Neuronal stem cell (in vitro differentiated cells): ENCODE measurements around the gene PCSK2.

Experiments
- DNase-seq: peaks from one replicate; pipeline ENCODE4 v3.0.0-alpha.2; 2013; ENCODE audit warnings: low spot score
- H2AFZ ChIP-seq: one replicate; pipeline ENCODE4 v1.6.1; 2013; ENCODE audit warnings: mild to moderate bottlenecking, low read length, inconsistent platforms
- H2AK5ac ChIP-seq: 2 replicates; pipeline ENCODE4 v1.6.1; 2013; ENCODE audit warnings: low read depth, mild to moderate bottlenecking, inconsistent platforms, low read length, moderate library complexity, mixed read lengths
- H2BK120ac ChIP-seq: 2 replicates; pipeline ENCODE4 v1.6.1; 2013; ENCODE audit warnings: low read depth, mild to moderate bottlenecking, inconsistent platforms, low read length, moderate library complexity, mixed read lengths
- H2BK12ac ChIP-seq: one replicate; pipeline ENCODE4 v1.6.1; 2013; ENCODE audit warnings: low read length, inconsistent platforms
- H2BK15ac ChIP-seq: 2 replicates; pipeline ENCODE4 v1.6.1; 2013; ENCODE audit warnings: mild to moderate bottlenecking, low read length, inconsistent platforms, mixed read lengths
- H2BK5ac ChIP-seq: one replicate; pipeline ENCODE4 v1.6.1; 2013; ENCODE audit warnings: inconsistent platforms, mild to moderate bottlenecking, low read length, moderate library complexity
- H3K14ac ChIP-seq: one replicate; pipeline ENCODE4 v1.6.1; 2013; ENCODE audit warnings: low read length, inconsistent platforms
- H3K18ac ChIP-seq: 2 replicates; pipeline ENCODE4 v1.6.1; 2013; ENCODE audit warnings: low read length, inconsistent platforms
- H3K23ac ChIP-seq: 2 replicates; pipeline ENCODE4 v1.6.1; 2013; ENCODE audit warnings: low read depth, mild to moderate bottlenecking, mixed read lengths, low read length, inconsistent platforms; ENCODE audit not compliant: poor library complexity
- H3K27ac ChIP-seq: replicated peaks from 3 replicates; pipeline ENCODE4 v1.5.1; 2013; ENCODE audit warnings: low read length, inconsistent platforms
- H3K27me3 ChIP-seq, 3 experiments: 2 replicates each; pipeline ENCODE4 v1.6.1; 2013; ENCODE audit warnings: low read length in 3 of 3, mild to moderate bottlenecking in 2 of 3, inconsistent platforms in 1 of 3, low read depth in 1 of 3, mixed read lengths in 1 of 3, moderate library complexity in 1 of 3; ENCODE audit not compliant: control insufficient read depth in 3 of 3, insufficient read depth in 3 of 3
- H3K36me3 ChIP-seq, 2 donors: replicated peaks in 1 of 2; 2 replicates each; pipeline ENCODE4 v1.6.1; 2013; ENCODE audit warnings: low read length in 2 of 2; ENCODE audit not compliant: control insufficient read depth in 2 of 2, insufficient read depth in 2 of 2
- H3K4ac ChIP-seq: 2 replicates; pipeline ENCODE4 v1.6.1; 2013; ENCODE audit warnings: inconsistent platforms, mild to moderate bottlenecking, low read length, moderate library complexity
- H3K4me1 ChIP-seq, 2 donors: 1 replicate in 1 of 2; 2 replicates in 1 of 2; pipeline ENCODE4 v1.6.1; 2013; ENCODE audit warnings: low read length in 2 of 2, low read depth in 1 of 2; ENCODE audit not compliant: control insufficient read depth in 2 of 2, insufficient read depth in 1 of 2
- H3K4me2 ChIP-seq: one replicate; pipeline ENCODE4 v1.6.1; 2013; ENCODE audit warnings: mild to moderate bottlenecking, low read length, inconsistent platforms; ENCODE audit not compliant: insufficient read depth, poor library complexity, severe bottlenecking
- H3K4me3 ChIP-seq, 2 donors: 2 replicates each; pipeline ENCODE4 v1.5.1; 2013; ENCODE audit warnings: low read length in 2 of 2, mild to moderate bottlenecking in 2 of 2, inconsistent platforms in 1 of 2, moderate library complexity in 1 of 2
- H3K79me1 ChIP-seq: one replicate; pipeline ENCODE4 v1.6.1; 2013; ENCODE audit warnings: low read depth, mild to moderate bottlenecking, inconsistent platforms, low read length, moderate library complexity
- H3K9ac ChIP-seq: one replicate; pipeline ENCODE4 v1.6.1; 2013; ENCODE audit warnings: mild to moderate bottlenecking, low read depth, low read length, inconsistent platforms; ENCODE audit not compliant: poor library complexity
- H3K9me3 ChIP-seq, 2 donors: replicated peaks in 1 of 2; 2 replicates each; pipeline versions ENCODE3 to v1.6.1; 2013; ENCODE audit warnings: low read length in 2 of 2, mild to moderate bottlenecking in 2 of 2, inconsistent platforms in 1 of 2, low read depth in 1 of 2, mixed read lengths in 1 of 2, moderate library complexity in 1 of 2; ENCODE audit not compliant: control insufficient read depth in 2 of 2, insufficient read depth in 1 of 2
- H4K8ac ChIP-seq: one replicate; pipeline ENCODE4 v1.6.1; 2013; ENCODE audit warnings: low read depth, mild to moderate bottlenecking, inconsistent platforms, low read length, moderate library complexity
- H4K91ac ChIP-seq: one replicate; pipeline ENCODE4 v1.6.1; 2013; ENCODE audit warnings: low read length, low read depth, mild to moderate bottlenecking, inconsistent platforms; ENCODE audit not compliant: poor library complexity
- WGBS, 2 donors: extraction: QIAGEN DNeasy Blood & Tissue Kit; methylation state at CpG; one replicate each; pipeline ENCODE4 v1.1.7; 2013; ENCODE audit warnings: missing lambda C conversion rate in 2 of 2, mixed read lengths in 1 of 2; ENCODE audit not compliant: insufficient read length in 2 of 2, insufficient replicate concordance in 1 of 2; ENCODE audit errors: extremely low coverage in 2 of 2; 5-methylcytosine and 5-hydroxymethylcytosine counted together

The PCSK2 gene

GRCh38 chr20:17326096-17326495 lies 99.3 kb downstream of the PCSK2 start:
- H3K4me1 ChIP-seq, result peaks cover 0 to 2% of the 10 kb centered on the region in 2 donors
- H3K9ac ChIP-seq, result no peak overlapping the region
- H3K14ac ChIP-seq, result no peak overlapping the region
- no peak overlapping the region for H2AK5ac ChIP-seq
- no peak overlapping the region for H4K91ac ChIP-seq
- WGBS, 2 donors, result no CpG with 5 or more reads among the region's 2 CpGs
- no peak overlapping the region for H3K4ac ChIP-seq
- H2BK5ac ChIP-seq, result no peak overlapping the region
- H2BK120ac ChIP-seq, result no peak overlapping the region
- H3K4me3 ChIP-seq, result no peak overlapping the region
- no peaks in the 10 kb centered on the region for H3K27me3 ChIP-seq
- H3K18ac ChIP-seq, result no peak overlapping the region
- H2BK12ac ChIP-seq, result no peak overlapping the region
- no peak overlapping the region for H3K23ac ChIP-seq
- H3K4me2 ChIP-seq, result no peak overlapping the region
- H3K9me3 ChIP-seq, result no peaks in the 10 kb centered on the region
- no peak overlapping the region for H4K8ac ChIP-seq
- no peaks in the 10 kb centered on the region for H3K36me3 ChIP-seq
- no peak overlapping the region for H3K27ac ChIP-seq
- H2BK15ac ChIP-seq, result no peak overlapping the region
- DNase-seq, result no peak
- H2AFZ ChIP-seq, result no peak overlapping the region
- H3K79me1 ChIP-seq, result no peaks in the 10 kb centered on the region

GRCh38 chr20:17327185-17328148 lies 100.6 kb downstream of the PCSK2 start:
- DNase-seq, result no peak
- no peak overlapping the region for H2AK5ac ChIP-seq
- no peak overlapping the region for H2AFZ ChIP-seq
- no peak overlapping the region for H3K4me2 ChIP-seq
- no CpG with 5 or more reads among the region's 28 CpGs for WGBS, 2 donors
- H3K9ac ChIP-seq, result no peak overlapping the region
- H3K18ac ChIP-seq, result no peak overlapping the region
- no peak overlapping the region for H3K14ac ChIP-seq
- H2BK120ac ChIP-seq, result no peak overlapping the region
- H3K4me1 ChIP-seq, result peaks cover 0 to 2% of the 10 kb centered on the region in 2 donors
- no peak overlapping the region for H4K91ac ChIP-seq
- no peak overlapping the region for H3K23ac ChIP-seq
- no peak overlapping the region for H2BK12ac ChIP-seq
- no peak overlapping the region for H3K27ac ChIP-seq
- H3K27me3 ChIP-seq, result no peaks in the 10 kb centered on the region
- H3K79me1 ChIP-seq, result no peaks in the 10 kb centered on the region
- no peaks in the 10 kb centered on the region for H3K9me3 ChIP-seq
- H2BK15ac ChIP-seq, result no peak overlapping the region
- H4K8ac ChIP-seq, result no peak overlapping the region
- no peak overlapping the region for H3K4ac ChIP-seq
- no peak overlapping the region for H2BK5ac ChIP-seq
- H3K4me3 ChIP-seq, result no peak overlapping the region
- no peaks in the 10 kb centered on the region for H3K36me3 ChIP-seq

- Histone ChIP-seq H3K23ac (no peak overlapping the region), H3K79me1 (no peaks in the 10 kb centered on the region), H3K9me3 (no peaks in the 10 kb centered on the region), H2BK12ac (no peak overlapping the region), H4K8ac (no peak overlapping the region), H3K27ac (no peak overlapping the region), H2AFZ (no peak overlapping the region), H2BK120ac (no peak overlapping the region), H2BK15ac (no peak overlapping the region), H3K27me3 (no peaks in the 10 kb centered on the region), H3K4ac (no peak overlapping the region), H2AK5ac (no peak overlapping the region), H3K14ac (no peak overlapping the region), H2BK5ac (no peak overlapping the region), H3K18ac (no peak overlapping the region), H3K4me1 (peaks cover 0 to 4% of the 10 kb centered on the region in 2 donors), H4K91ac (no peak overlapping the region), H3K4me2 (no peak overlapping the region), H3K4me3 (no peak overlapping the region), H3K36me3 (no peaks in the 10 kb centered on the region), H3K9ac (no peak overlapping the region)
- WGBS, 2 donors, result no CpG with 5 or more reads among the region's 5 CpGs
- no peak for DNase-seq
These were observed 108.1 kb downstream of the PCSK2 start for GRCh38 chr20:17334932-17335331.

GRCh38 chr20:17339000-17339399 lies 112.2 kb downstream of the PCSK2 start:
- Histone ChIP-seq H3K36me3 (no peaks in the 10 kb centered on the region), H2BK12ac (no peak overlapping the region), H3K27me3 (no peaks in the 10 kb centered on the region), H4K91ac (no peak overlapping the region), H3K79me1 (no peaks in the 10 kb centered on the region), H3K14ac (no peak overlapping the region), H3K23ac (no peak overlapping the region), H3K9me3 (no peaks in the 10 kb centered on the region), H3K4me2 (no peak overlapping the region), H3K18ac (no peak overlapping the region), H2AK5ac (no peak overlapping the region), H2BK15ac (no peak overlapping the region), H3K9ac (no peak overlapping the region), H3K4me3 (no peak overlapping the region), H3K4ac (no peak overlapping the region), H2AFZ (no peak overlapping the region), H3K27ac (no peak overlapping the region), H2BK120ac (no peak overlapping the region), H3K4me1 (peaks cover 0 to 4% of the 10 kb centered on the region in 2 donors), H4K8ac (no peak overlapping the region), H2BK5ac (no peak overlapping the region)
- no peak for DNase-seq
- WGBS, 2 donors, result no CpG with 5 or more reads among the region's 6 CpGs
